ENCODE data around the gene FMO1.
"Not testable (repeated sequence)": the region's sequence is repeated elsewhere in the genome, so short reads cannot be mapped to it uniquely, and the experiment has no call there.

Gene FMO1

DNA sequence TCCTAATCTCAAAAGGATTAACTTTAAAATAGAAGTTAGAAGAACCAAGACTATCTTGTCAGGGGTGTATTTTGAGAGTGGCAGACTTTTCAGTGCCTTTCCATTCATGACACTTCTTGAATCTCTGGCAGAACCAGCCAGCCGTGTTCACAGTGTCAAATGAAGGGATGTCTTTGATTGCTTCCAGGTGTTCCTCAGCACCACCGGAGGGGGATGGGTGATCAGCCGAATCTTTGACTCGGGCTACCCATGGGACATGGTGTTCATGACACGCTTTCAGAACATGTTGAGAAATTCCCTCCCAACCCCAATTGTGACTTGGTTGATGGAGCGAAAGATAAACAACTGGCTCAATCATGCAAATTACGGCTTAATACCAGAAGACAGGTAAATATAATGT is 32.3 kb downstream of the FMO1 start:
- no peak for DNase-seq (ENCODE audit: low spot score)

DNA sequence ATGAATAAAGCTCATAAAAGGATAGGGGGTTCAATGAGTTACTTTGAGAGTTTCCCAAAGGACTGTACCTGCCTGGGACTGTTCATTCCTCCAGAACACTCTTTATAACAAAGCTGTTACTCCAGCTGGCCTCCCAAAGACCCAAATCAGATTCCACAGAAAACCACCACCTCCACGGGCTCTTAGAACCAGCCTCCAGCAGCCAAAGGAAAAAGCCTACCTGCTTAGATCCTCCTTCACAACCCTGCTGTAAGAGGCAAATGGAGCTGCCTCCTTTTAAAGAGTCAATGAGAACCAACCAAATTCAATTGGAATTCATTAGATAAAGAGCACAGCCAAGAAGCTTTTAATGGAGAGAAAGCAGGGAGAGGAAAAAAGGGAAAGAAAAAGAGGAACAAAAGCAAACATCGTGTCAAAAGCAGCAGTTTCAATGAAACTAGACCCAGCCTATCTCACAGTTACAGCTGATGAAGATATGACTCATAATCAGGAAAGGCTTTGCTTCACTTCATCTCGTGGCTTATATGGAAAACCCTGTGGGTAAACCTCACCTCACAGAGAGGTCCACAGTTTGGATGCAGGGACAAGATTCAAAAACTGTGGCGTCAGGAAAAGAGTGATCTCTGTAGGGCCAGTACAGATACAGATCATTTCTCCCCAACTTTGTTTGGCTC is 37.9 kb downstream of the FMO1 start:
- peak; percentile 32 for DNase-seq (ENCODE audit: low spot score)

DNA sequence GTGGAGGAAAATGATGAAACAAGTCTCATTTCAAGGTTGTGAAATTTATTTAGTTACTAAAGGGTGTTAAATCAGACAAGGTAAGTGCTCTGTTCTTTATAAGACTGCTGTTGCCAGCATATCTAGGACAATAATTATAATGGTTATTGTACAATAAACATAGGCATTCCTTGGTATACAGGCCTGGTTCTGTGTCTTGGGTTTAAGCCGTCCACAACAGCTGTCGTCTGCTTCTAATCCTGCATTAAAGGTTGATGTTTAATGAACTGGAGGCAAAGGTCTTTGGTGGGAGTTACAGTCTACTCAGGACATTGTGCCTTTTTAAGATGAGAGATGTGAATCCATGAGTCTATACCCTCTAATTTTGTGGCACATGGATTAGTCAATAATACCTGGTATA is 42.3 kb downstream of the FMO1 start:
- no peak for DNase-seq (ENCODE audit: low spot score)

DNA sequence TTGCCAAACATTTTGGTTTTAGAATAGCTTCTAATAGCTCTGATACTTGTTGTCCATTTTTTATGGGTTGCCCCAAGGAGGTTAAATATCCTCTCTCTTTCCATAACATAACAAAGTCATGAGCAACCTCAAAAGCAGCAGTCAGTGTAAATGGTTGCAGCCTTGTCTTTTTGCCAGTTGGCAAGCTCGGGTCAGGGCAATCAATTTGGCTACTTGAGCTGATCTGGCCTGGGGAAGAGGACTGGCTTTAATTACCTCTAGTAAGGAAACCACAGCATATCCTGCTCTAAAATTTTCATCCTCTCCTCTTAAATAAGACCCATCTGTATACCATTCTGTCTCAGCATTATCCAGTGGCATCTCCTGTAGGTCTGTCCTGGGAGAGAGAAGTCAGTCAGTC is 44.5 kb downstream of the FMO1 start:
- DNase-seq (ENCODE audit: low spot score) = peak; percentile 78

DNA sequence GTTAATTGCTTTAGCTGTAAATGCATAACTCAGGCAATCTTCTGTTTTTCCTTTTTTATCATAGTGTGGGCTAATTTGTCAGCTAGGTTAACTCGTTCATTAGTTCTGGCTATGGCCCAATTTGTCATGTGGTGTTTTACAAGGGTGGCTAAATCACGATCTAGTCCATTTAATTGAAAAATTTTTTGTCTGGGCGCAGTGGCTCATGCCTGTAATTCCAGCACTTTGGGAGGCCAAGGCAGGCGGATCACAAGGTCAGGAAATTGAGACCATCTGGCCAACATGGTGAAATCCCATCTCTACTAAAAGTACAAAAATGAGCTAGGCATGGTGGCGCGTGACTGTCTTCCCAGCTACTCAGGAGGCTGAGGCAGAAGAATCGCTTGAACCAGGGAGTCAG is 47.1 kb downstream of the FMO1 start:
- not testable (repeated sequence) for DNase-seq (ENCODE audit: low spot score)

DNA sequence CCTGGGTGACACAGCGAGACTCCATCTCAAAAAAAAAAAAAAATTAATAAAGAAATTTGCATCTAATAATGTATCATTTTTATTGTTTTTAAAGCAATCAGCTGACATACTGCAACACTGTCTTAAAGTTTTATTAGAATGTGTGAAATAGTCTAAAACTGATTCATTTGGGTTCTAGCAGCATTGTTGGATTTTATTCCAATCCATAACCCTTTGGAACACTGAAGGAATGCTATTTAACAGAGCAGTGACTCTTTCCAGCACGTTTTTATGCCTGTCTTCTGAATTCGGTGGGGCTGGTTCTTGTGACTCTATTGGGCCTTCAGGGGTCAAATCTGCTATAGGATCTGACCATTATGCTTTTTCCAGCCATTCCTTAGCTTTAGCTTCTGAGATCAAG is 47.5 kb downstream of the FMO1 start:
- no peak for DNase-seq (ENCODE audit: low spot score)

DNA sequence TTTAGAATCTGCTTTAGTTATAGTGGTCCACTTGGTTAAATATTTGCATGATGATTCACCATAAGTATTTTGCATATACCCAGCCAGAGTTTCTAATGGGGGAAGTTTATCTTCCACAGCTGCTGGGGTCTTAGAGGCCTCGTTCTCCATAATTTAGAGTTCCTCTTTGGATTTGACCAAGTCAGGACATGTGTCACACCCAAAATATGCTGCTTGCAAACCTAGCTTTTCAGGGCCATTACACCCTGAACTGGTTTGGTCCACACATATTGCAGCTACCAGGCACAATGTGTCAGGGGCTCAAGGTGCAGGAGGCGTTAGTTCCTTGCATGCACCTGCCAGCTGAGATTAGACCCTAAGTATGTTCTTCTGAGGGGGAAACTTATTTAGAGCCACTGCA is 48.6 kb downstream of the FMO1 start:
- DNase-seq (ENCODE audit: low spot score) = no peak

DNA sequence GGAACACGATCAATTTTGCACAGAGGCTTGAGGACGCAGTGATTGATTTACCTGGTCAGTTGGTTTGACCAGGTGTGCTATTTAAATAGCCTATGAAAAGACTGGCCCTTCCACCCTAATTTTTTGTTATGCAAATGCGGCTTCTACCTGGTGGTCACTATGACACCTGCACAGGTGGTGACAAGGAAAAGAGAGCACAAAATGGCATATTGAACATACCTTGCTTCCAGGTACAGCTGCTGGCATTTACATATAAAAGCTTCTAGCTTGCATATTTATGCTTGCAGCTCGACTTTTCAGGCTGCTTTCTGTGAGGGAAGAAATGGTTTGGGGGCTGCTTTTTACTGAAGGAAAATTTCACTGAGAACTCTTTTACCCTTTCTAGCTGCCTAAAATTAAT is 50.4 kb downstream of the FMO1 start:
- no peak for DNase-seq (ENCODE audit: low spot score)

DNA sequence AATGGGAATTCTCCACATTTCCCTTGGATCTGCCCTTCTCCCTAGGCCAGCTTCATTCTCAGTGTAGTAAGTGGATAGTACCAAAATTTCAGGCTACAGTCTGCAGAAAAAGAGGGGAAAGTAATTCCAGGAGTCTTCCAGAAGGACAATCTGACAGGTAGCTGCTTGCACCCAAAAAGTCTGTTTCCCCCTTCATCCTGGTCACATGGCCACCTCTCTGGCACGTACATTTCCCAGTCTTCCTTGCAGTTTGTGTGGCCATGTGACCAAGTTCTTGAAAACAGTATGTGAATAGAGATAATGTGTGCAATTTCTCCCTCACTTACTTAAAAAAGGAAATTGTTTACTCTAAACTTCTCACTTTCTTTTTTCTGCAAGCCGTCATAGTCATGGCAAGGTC is 51.0 kb downstream of the FMO1 start:
- no peak for DNase-seq (ENCODE audit: low spot score)

DNA sequence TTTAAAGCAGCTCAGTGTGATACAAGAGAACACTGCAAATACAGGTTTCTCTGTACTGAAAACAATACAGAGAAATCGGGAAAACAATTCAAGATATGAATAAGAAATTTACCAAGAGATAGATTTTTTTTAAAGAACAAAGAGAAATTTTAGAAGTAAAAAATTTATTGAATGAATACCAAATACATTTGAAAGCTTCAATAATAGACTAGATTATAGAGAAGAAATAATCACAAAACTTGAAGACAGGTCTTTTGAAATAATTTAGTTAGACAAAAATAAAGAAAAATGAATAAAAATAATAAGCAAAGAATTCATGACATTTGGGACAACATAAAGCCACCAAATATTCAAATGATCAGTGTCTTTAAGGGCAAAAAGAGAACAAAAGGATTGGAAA is 52.1 kb downstream of the FMO1 start:
- no peak for DNase-seq (ENCODE audit: low spot score)

DNA sequence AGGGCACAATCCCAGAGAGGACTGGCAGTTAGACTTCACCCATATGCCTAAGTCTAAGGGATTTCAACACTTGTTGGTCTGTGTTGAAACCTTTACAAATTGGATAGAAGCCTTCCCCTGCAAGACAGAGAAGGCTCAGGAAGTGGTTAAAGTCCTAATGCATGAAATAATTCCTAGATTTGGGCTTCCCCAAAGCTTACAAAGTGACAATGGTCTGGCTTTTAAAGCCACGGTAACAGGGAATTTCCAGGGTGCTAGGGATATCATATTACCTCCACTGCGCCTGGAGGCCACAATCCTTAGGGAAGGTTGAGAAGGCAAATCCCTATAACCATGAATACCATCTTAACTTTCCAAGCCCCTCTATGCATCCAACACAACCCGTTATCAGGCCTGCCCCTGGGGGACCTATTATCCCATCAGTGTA is 62.4 kb downstream of the FMO1 start:
- DNase-seq (ENCODE audit: low spot score) = no peak

DNA sequence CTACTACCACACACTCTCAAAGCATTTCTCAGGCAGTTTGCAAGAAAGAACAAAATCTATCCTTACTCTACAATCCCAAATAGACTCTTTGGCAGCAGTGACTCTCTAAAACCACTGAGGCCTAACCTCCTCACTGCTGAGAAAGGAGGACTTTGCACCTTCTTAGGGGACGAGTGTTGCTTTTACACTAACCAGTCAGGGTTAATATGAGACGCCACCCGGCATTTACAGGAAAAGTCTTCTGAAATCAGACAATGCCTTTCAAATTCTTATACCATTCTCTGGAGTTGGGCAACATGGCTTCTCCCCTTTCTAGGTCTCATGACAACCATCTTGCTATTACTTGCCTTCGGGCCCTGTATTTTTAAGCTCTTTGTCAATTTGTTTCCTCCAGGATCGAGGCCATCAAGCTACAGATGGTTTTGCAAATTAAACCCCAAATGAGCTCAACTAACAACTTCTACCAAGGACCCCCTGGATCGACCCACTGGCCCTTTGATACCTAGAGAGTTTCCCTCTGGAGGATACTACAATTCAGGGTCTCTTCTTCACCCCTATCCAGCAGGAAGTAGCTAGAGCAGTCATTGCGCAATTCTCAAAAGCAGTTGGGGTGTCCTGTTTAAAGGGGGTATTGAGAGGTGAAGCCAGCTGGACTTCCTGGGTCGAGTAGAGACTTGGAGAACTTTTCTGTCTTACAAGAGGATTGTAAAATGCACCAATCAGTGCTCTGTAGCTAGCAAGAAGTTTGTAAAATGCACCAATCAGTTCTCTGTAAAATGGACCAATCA is 63.7 kb downstream of the FMO1 start:
- DNase-seq (ENCODE audit: low spot score) = no peak

DNA sequence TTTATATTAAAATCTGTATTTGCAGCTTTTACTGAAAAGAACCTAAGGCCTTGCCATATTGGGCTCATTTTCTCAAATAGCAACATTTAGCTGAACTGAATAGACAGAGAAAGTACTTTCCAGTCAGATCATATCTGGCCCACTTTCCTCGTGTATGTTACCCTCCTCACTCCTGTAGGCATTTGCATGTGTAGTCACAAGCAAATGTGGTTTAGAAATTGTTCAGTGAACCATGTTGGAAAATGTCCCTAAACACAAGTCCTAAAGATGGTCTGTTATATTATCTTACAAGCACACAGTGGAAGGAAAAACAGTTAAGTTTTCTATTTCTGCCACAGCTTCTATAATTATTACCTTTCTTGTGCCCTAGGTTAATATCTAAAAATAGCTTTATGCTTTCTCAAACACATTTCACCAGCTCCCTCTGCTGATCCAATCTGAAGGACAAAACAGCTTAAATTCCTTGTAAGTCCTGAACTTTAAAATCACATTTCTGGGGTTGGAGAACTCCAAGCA is 65.1 kb downstream of the FMO1 start:
- no peak for DNase-seq (ENCODE audit: low spot score)

DNA sequence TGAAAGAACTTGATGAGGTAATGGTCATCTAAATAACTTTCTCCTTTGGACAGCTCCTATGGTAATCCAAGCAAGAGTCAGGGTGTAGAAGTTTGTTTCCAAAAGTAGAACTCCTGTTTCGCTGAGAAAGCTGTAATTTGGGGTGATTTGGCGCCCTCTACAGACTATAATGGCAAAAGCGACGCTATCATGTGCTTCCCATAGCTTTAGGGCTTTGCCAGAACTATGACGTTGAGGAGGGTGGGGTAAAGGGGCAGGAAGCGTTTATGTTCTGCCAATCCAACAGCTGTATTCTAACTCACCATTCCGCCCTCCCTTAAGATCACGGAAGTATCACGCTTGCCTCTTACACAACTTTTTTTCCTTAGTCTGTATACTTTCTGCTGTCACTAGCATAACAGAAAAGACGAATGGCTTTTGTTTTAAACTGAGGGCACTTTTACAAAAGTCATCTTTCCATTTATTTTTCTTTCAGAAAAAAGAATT is 65.6 kb downstream of the FMO1 start, which contains the start of gene FMO4:
Gene FMO4, plus strand, starts transcription at position 349 of the 486 bp plus-strand sequence. CDS start 5,643 bp downstream, outside the sequence.
- peak; percentile 99 for DNase-seq (ENCODE audit: low spot score)

DNA sequence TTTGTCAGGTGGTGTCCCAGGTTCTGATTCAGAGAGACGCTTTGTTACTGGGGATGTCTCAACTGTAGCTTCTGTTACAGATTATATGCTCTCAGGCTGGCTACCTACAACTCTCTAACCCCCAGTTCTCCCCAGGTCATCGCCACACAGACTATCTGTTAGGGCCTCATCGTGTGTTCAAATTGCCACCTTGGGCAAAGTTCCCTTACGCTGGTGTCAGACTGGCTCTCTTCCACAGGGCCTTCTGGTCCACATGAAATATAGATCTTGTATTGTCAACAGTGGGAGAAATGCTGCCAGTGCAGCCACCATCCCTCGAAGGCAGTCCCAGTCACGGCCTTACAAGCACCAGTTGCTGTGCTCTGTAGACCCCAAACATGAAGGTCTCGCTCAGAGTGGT is 81.0 kb downstream of the FMO1 start:
- no peak for DNase-seq (ENCODE audit: low spot score)

DNA sequence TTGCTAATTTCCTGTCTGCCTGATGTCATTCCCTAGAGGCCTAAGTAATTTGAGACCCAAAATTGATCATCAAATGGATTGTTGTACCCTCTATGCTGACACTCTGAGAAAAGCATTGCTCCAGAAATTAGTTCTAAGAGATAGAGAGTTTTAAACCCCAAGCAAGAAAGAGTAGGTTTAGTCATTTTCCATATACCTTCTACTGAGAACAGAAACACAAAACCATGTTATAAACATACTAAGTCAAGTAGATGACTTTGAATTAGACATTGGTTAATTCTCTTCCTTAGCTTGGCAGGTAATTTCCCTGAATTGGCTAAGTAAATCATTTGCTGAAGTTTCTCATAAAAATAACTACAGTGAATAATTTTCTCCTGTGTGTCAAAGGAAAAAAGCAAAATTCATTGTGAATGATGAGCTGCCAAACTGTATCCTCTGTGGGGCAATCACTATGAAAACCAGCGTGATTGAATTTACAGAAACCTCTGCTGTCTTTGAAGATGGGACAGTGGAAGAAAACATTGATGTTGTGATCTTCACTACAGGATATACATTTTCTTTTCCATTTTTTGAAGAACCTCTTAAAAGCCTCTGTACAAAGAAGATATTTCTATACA is 85.8 kb downstream of the FMO1 start:
- DNase-seq (ENCODE audit: low spot score) = no peak

All from AG08395 (cell line).